Adrenal gland (tissue), 12 donors: ENCODE results near the gene SRMS. TPM values are rescaled to one million over a fixed set of nuclear protein-coding genes. Genes with fewer than 3 reads are reported as not detected.

Experiments used
- DNase-seq, 7 donors: peaks; one replicate each; pipeline ENCODE4 v3.0.0-alpha.2; 2019 to 2020
- H3K27ac ChIP-seq, 5 donors: fragments of 200-600 bp; sonication (generic) in 4 of 5; 1 replicate in 3 of 5; 2 replicates in 2 of 5; pipeline versions ENCODE4 v1.5.1 to v1.8.0; 2016 to 2020; ENCODE audit warnings: mild to moderate bottlenecking in 1 of 5
- H3K27me3 ChIP-seq: fragments of 200-600 bp; 2 replicates; pipeline ENCODE4 v1.8.0; 2021
- H3K36me3 ChIP-seq, 2 donors: fragments of 200-600 bp; replicated peaks in 1 of 2; 1 replicate in 1 of 2; 2 replicates in 1 of 2; pipeline versions ENCODE4 v1.5.1 to v1.8.0; 2018 to 2022
- H3K4me1 ChIP-seq, 2 donors: fragments of 200-600 bp; replicated peaks in 1 of 2; 1 replicate in 1 of 2; 2 replicates in 1 of 2; pipeline versions ENCODE4 v1.5.1 to v1.8.0; 2018 to 2021
- H3K4me3 ChIP-seq, 4 donors: fragments of 200-600 bp; sonication (generic) in 3 of 4; one replicate each; pipeline ENCODE4 v1.5.1; 2016 to 2018
- H3K9me3 ChIP-seq, 3 donors: fragments of 200-600 bp; sonication (generic) in 1 of 3; replicated peaks in 1 of 3; 1 replicate in 2 of 3; 2 replicates in 1 of 3; pipeline versions ENCODE4 v1.5.1 to v1.8.0; 2016 to 2021
- POLR2A ChIP-seq, 2 donors: fragments of 450-650 bp; IDR thresholded peaks; one replicate each; pipeline ENCODE4 v1.6.1; 2017; ENCODE audit warnings: antibody characterized with exemption in 2 of 2, mild to moderate bottlenecking in 2 of 2, moderate library complexity in 1 of 2
- WGBS, 4 donors: extraction: QIAGEN DNeasy Blood & Tissue Kit in 2 of 4; methylation state at CpG; one replicate each; pipeline versions ENCODE4 v1.1.5 to v1.1.7; 2013 to 2017; 5-methylcytosine and 5-hydroxymethylcytosine counted together
- intact Hi-C, 2 donors: fragments of 100-400 bp; cut with DNase I; formaldehyde crosslinking; loops; one replicate each; pipeline versions ENCODE4 v1.14.1 to v1.15.0; 2022 to 2023
- polyA plus RNA-seq, 3 donors: library from polyadenylated mRNA; stranded (reverse); fragments of 200-250 nt in 2 of 3; fragments of 350-450 nt in 1 of 3; fragmentation: Illumina TruSeq in 1 of 3; extraction: RNeasy Lipid Tissue Mini Kit (QIAGEN cat#74804) in 1 of 3; gene quantifications; one replicate each; pipeline ENCODE4 v1.2.3, GENCODE V29; 2013 to 2014
- total RNA-seq, 9 donors: library from RNA; depleted of rRNA in 4 of 9; stranded (reverse); fragments of >200 nt in 4 of 9; fragments of 120-200 nt in 1 of 9; fragmentation: NEBNext Ultra II Directional in 1 of 9; extraction: Animal tissue kit (Norgen Biotek cat#: 25700) in 1 of 9; gene quantifications; one replicate each; pipeline versions ENCODE4 v1.1.0 to v1.2.4, GENCODE V29; 2013 to 2023
- TF ChIP-seq, protein P1 (sequence below), 6 experiments: fragments of 450-650 bp in 4 of 6; fragments of 200-600 bp in 2 of 6; sonication (generic) in 1 of 6; IDR thresholded peaks; 1 replicate in 5 of 6; 2 replicates in 1 of 6; pipeline versions ENCODE4 v1.5.1 to v1.8.0; 2016 to 2021; ENCODE audit warnings: antibody characterized with exemption in 6 of 6, mild to moderate bottlenecking in 2 of 6, moderate library complexity in 1 of 6
- donor health status: healthy with polysubstance abuse.
- donor health status: Bipolar disorder and iron deficiency.
- donor health status: DM: yes; HTN: yes; CAD: no.
- donor health status: DM: no; HTN: no; CAD: no.
- donor health status: DM: no; HTN: no; CAD: no.
- donor health status: DM: yes; HTN: yes; CAD: no.

The SRMS gene
- total and polyA plus RNA-seq, 12 donors = not detected

DNA sequence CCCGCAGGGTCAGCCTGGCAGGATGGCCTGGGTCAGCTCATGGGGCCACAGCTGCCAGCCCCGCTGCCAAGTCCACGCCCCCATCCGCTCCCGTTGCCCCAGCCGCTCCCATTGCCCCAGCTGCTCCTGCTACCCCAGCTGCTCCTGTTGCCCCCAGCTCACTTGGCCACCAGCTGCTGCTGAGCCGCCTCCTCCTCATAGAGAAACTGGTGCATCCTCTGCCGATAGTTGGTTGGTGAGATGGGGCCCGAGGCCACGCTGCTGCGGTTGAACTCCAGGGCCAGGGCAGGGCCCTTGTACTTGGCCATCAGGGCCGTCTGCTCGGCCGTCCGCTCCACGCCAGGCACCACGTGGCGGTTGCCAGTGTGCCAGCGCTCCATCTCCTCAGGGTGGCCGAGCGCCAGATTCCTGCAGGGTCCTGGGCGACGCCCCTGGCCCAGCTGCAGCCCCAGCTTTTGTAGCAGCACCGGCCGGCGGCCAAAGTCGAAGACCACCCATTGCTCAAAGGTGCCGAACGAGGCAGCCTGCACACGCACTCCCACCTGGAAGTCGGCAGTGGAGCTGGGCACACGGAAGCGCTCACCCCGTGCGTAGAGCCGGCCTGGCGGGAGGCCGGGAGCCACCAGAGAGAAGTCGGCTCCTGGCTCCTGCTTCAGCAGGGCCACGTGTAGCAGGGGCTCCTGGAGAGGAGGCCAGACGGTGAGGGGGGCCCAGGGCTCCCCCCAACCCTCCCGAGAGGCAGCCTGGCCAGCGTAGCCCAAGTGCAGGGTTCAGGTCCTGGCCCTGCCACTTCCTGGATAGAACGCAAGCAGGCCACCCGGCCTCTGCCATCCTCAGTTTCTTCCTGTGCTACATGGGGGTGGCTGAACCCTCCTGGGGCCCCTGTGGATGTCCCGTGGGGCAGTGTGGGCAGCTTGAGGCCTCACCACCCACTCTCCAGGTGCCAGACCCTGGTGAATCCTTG lies 21.7 kb upstream of the SRMS start:
- DNase-seq = no peak
- no peak overlapping the region for H3K27ac ChIP-seq
- intact Hi-C loops = no loop called here
- H3K9me3 ChIP-seq = no peaks in the 10 kb centered on the region
- TF ChIP-seq, protein P1, sequence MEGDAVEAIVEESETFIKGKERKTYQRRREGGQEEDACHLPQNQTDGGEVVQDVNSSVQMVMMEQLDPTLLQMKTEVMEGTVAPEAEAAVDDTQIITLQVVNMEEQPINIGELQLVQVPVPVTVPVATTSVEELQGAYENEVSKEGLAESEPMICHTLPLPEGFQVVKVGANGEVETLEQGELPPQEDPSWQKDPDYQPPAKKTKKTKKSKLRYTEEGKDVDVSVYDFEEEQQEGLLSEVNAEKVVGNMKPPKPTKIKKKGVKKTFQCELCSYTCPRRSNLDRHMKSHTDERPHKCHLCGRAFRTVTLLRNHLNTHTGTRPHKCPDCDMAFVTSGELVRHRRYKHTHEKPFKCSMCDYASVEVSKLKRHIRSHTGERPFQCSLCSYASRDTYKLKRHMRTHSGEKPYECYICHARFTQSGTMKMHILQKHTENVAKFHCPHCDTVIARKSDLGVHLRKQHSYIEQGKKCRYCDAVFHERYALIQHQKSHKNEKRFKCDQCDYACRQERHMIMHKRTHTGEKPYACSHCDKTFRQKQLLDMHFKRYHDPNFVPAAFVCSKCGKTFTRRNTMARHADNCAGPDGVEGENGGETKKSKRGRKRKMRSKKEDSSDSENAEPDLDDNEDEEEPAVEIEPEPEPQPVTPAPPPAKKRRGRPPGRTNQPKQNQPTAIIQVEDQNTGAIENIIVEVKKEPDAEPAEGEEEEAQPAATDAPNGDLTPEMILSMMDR (IDR thresholded peaks at IDR 0.05) = no peak
- no peak for TF ChIP-seq POLR2A (IDR thresholded peaks at IDR 0.05)
- peaks cover 5 to 6% of the 10 kb centered on the region in 2 donors for H3K4me1 ChIP-seq
- 85 to 91% (median 91%) methylated on average over 12 to 46 of the region's 46 CpGs for WGBS, 4 donors
- no peak overlapping the region for H3K4me3 ChIP-seq
- H3K27me3 ChIP-seq = no peaks in the 10 kb centered on the region
- H3K36me3 ChIP-seq = peaks cover 0 to 8% of the 10 kb centered on the region in 2 donors

DNA sequence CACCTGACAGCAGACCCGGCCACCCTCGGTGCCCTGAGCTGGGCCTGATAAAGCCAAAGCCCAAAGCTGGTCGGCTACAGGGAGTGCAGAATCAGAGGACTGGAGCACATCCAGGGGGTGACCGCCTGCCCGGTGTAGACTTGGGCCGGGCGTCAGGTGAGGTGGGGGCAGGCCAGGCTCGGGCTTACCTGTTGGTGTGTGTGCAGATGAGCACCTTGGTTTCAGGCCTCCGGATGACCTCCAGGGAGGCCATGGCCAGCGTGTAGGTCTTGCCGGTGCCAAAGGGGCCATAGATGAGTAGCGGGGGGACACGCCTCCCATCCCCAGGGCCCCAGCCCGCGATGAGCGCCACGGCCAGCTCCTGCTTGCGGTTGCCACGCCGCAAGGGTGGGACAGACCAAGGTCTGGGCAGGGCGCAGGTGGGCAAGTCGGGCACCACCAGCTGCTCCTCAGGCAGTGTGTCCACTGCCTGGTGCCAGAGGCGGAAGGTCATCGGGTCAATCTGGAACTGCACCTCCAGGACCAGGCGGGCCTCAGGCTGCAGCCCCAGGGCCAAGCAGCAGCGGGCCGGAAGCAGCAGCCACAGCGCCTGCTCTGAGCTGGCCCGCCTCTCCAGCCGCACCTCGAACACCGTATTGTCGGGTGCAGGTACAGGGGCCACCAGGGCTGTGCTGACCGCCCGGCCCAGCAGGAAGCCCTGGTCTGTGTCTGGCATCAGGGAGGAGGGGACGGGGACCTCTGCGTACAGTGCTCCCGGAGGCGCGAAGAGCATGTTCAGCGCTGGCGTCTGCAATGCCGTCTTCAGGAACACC lies 20.8 kb upstream of the SRMS start:
- TF ChIP-seq POLR2A (IDR thresholded peaks at IDR 0.05) = no peak
- TF ChIP-seq, protein P1 (IDR thresholded peaks at IDR 0.05) = no peak
- Histone ChIP-seq H3K4me3 (no peak overlapping the region), H3K36me3 (peaks cover 0 to 14% of the 10 kb centered on the region in 2 donors)

GRCh38 chr20:63567386-63568169 lies 20.0 kb upstream of the SRMS start:
- Histone ChIP-seq H3K27me3 (no peaks in the 10 kb centered on the region), H3K36me3 (peaks cover 0 to 21% of the 10 kb centered on the region in 2 donors), H3K9me3 (no peaks in the 10 kb centered on the region), H3K27ac (no peak overlapping the region), H3K4me3 (no peak overlapping the region), H3K4me1 (no peaks in the 10 kb centered on the region)
- WGBS, 4 donors = 70 to 78% (median 76%) methylated on average over 11 to 37 of the region's 37 CpGs
- no peak for TF ChIP-seq POLR2A (IDR thresholded peaks at IDR 0.05)
- TF ChIP-seq, protein P1 (IDR thresholded peaks at IDR 0.05) = no peak
- DNase-seq = peak in 2 of 7 donors; percentile 37 to 51
- intact Hi-C loops = no loop called here

More for the DNA sequence above, 20.8 kb upstream of the SRMS start:
- Histone ChIP-seq H3K27ac (no peak overlapping the region), H3K27me3 (no peaks in the 10 kb centered on the region), H3K4me1 (peaks cover 2 to 4% of the 10 kb centered on the region in 2 donors), H3K9me3 (no peaks in the 10 kb centered on the region)
- intact Hi-C loops = no loop called here
- DNase-seq = no peak
- 51 to 83% (median 81%) methylated on average over 13 to 43 of the region's 43 CpGs for WGBS, 4 donors

- no peak overlapping the region for H3K27ac ChIP-seq
- DNase-seq = no peak
- WGBS, 4 donors = 83 to 90% (median 86%) methylated on average over 4 to 22 of the region's 22 CpGs
- intact Hi-C loops = no loop called here
- TF ChIP-seq POLR2A (IDR thresholded peaks at IDR 0.05) = no peak
- TF ChIP-seq, protein P1 (IDR thresholded peaks at IDR 0.05) = no peak
- no peaks in the 10 kb centered on the region for H3K4me1 ChIP-seq
- H3K9me3 ChIP-seq = no peaks in the 10 kb centered on the region
- H3K27me3 ChIP-seq = no peaks in the 10 kb centered on the region
- peaks cover 0 to 26% of the 10 kb centered on the region in 2 donors for H3K36me3 ChIP-seq
- H3K4me3 ChIP-seq = no peak overlapping the region
Observed at GRCh38 chr20:63567136-63567385, 19.5 kb upstream of the SRMS start.
